Testis (tissue), 2 donors: ENCODE measurements around the gene EDNRA.

Experiments used
- POLR2A ChIP-seq: fragments of 450-650 bp; IDR thresholded peaks from one replicate; pipeline ENCODE4 v1.6.1; 2017; ENCODE audit warnings: antibody characterized with exemption, mild to moderate bottlenecking, moderate library complexity
- TF ChIP-seq, protein P1 (sequence below), 3 experiments: fragments of 450-650 bp in 2 of 3; fragments of 200-600 bp in 1 of 3; sonication (generic) in 1 of 3; IDR thresholded peaks; one replicate each; pipeline ENCODE4 v1.5.1; 2016 to 2019; ENCODE audit warnings: antibody characterized with exemption in 3 of 3, mild to moderate bottlenecking in 2 of 3, moderate library complexity in 1 of 3

DNA sequence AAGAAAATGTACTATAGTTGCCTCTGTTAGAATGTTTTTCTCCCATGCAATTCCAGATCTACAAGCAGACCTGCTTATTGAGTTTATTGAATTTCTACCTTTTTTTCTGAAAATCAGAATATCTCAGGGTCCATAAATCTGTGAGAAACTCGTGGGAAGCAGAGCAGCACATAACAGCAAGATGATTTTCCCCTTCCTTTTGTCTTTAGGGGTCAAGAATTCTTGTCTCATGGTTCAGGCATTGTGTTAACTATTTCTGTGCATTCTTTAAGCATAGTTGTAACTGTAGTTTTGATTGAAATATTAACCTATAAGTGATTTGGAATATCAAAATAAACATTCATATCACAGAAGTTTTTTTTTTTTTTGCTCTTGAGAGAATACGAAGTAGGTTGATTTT is 11.4 kb downstream of the EDNRA start:
- no peak for TF ChIP-seq POLR2A
- TF ChIP-seq, protein P1, sequence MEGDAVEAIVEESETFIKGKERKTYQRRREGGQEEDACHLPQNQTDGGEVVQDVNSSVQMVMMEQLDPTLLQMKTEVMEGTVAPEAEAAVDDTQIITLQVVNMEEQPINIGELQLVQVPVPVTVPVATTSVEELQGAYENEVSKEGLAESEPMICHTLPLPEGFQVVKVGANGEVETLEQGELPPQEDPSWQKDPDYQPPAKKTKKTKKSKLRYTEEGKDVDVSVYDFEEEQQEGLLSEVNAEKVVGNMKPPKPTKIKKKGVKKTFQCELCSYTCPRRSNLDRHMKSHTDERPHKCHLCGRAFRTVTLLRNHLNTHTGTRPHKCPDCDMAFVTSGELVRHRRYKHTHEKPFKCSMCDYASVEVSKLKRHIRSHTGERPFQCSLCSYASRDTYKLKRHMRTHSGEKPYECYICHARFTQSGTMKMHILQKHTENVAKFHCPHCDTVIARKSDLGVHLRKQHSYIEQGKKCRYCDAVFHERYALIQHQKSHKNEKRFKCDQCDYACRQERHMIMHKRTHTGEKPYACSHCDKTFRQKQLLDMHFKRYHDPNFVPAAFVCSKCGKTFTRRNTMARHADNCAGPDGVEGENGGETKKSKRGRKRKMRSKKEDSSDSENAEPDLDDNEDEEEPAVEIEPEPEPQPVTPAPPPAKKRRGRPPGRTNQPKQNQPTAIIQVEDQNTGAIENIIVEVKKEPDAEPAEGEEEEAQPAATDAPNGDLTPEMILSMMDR (IDR thresholded peaks at IDR 0.05), result no peak
